HEK293 (cell line): ENCODE results near the gene PRKCA.

ENCODE experiments used
- CTCF ChIA-PET: fragments of 350-600 bp; formaldehyde crosslinking; extraction: SDS; loops from one replicate; lab custom pipeline; 2021; ENCODE audit warnings: antibody characterized with exemption; lab: Yijun Ruan, JAX
- POLR2A ChIA-PET: fragments of 300-600 bp; formaldehyde crosslinking; extraction: SDS; loops from one replicate; lab custom pipeline; 2020; ENCODE audit warnings: antibody characterized with exemption, inconsistent platforms; lab: Yijun Ruan, JAX
- H3K27ac ChIP-seq: fragments of 200-500 bp; sonication (Bioruptor generic); 2 replicates; pipeline ENCODE4 v1.5.1; 2014; ENCODE audit warnings: low read depth, low read length, control low read depth, inconsistent platforms; ENCODE audit errors: extremely low read depth
- H3K36me3 ChIP-seq, 2 experiments: fragments of 200-500 bp in 1 of 2; sonication (Bioruptor generic) in 1 of 2; 1 replicate in 1 of 2; 2 replicates in 1 of 2; pipeline ENCODE4 v1.5.1; 2014 to 2017; ENCODE audit warnings: inconsistent platforms in 2 of 2, low read length in 2 of 2; ENCODE audit not compliant: control insufficient read depth in 2 of 2, insufficient read depth in 1 of 2
- H3K4me1 ChIP-seq: fragments of 200-500 bp; sonication (Bioruptor generic); 2 replicates; pipeline ENCODE4 v1.5.1; 2014; ENCODE audit warnings: mild to moderate bottlenecking, low read length, inconsistent platforms; ENCODE audit not compliant: control insufficient read depth, insufficient read depth
- H3K4me3 ChIP-seq: 2 replicates; pipeline ENCODE4 v1.5.1; 2011; ENCODE audit warnings: low read depth, mild to moderate bottlenecking, control low read depth, low read length, moderate library complexity
- H3K9me3 ChIP-seq: fragments of 200-500 bp; sonication (Bioruptor generic); 2 replicates; pipeline ENCODE4 v1.5.1; 2014; ENCODE audit warnings: low read depth, low read length, inconsistent platforms; ENCODE audit not compliant: control insufficient read depth, insufficient read depth
- BCL6B ChIP-seq: fragments of 450-650 bp; formaldehyde crosslinking; IDR thresholded peaks from 2 replicates; pipeline ENCODE4 v1.5.1; 2017; ENCODE audit warnings: missing biosample characterization, missing genetic modification characterization
- KLF16 ChIP-seq: fragments of 450-650 bp; formaldehyde crosslinking; IDR thresholded peaks from 2 replicates; pipeline ENCODE4 v1.5.1; 2017; ENCODE audit warnings: missing biosample characterization, missing genetic modification characterization
- PRDM1 ChIP-seq: fragments of 450-650 bp; formaldehyde crosslinking; IDR thresholded peaks from 2 replicates; pipeline ENCODE4; 2016; ENCODE audit warnings: missing biosample characterization, missing genetic modification characterization
- PRDM10 ChIP-seq: fragments of 450-650 bp; formaldehyde crosslinking; IDR thresholded peaks from 2 replicates; pipeline ENCODE4 v1.5.1; 2016; ENCODE audit warnings: missing biosample characterization, missing genetic modification characterization
- PRDM6 ChIP-seq: fragments of 450-650 bp; formaldehyde crosslinking; IDR thresholded peaks from 2 replicates; pipeline ENCODE4 v1.5.1; 2017; ENCODE audit warnings: missing biosample characterization, missing genetic modification characterization
- ZBTB11 ChIP-seq: fragments of 450-650 bp; formaldehyde crosslinking; conservative IDR thresholded peaks from 2 replicates; pipeline ENCODE4 v1.5.1; 2016; ENCODE audit warnings: low read depth, missing biosample characterization, missing genetic modification characterization
- ZBTB48 ChIP-seq: fragments of 450-650 bp; formaldehyde crosslinking; IDR thresholded peaks from 2 replicates; pipeline ENCODE4 v1.5.1; 2016; ENCODE audit warnings: missing biosample characterization, missing genetic modification characterization
- ZNF10 ChIP-seq: fragments of 450-650 bp; formaldehyde crosslinking; IDR thresholded peaks from 2 replicates; pipeline ENCODE4 v1.5.1; 2017; ENCODE audit warnings: missing biosample characterization, missing genetic modification characterization
- ZNF146 ChIP-seq: fragments of 450-650 bp; formaldehyde crosslinking; IDR thresholded peaks from 2 replicates; pipeline ENCODE4 v1.5.1; 2016; ENCODE audit warnings: missing biosample characterization, missing genetic modification characterization
- ZNF211 ChIP-seq: fragments of 450-650 bp; formaldehyde crosslinking; IDR thresholded peaks from 2 replicates; pipeline ENCODE4 v1.5.1; 2016; ENCODE audit warnings: low read depth, missing biosample characterization, missing genetic modification characterization
- ZNF274 ChIP-seq, 2 experiments: fragments of 200-500 bp in 1 of 2; fragments of 450-650 bp in 1 of 2; sonication (Bioruptor generic) in 1 of 2; formaldehyde crosslinking in 1 of 2; IDR thresholded peaks; 2 replicates each; pipeline versions ENCODE4 v1.5.1 to v1.6.1; 2014 to 2016; ENCODE audit warnings: borderline replicate concordance in 1 of 2, inconsistent platforms in 1 of 2, low read length in 1 of 2, missing biosample characterization in 1 of 2, missing genetic modification characterization in 1 of 2
- ZNF518A ChIP-seq: fragments of 450-650 bp; formaldehyde crosslinking; conservative IDR thresholded peaks from 2 replicates; pipeline ENCODE4 v1.5.1; 2016; ENCODE audit warnings: low read depth, missing biosample characterization, missing genetic modification characterization
- ZNF580 ChIP-seq: fragments of 450-650 bp; formaldehyde crosslinking; IDR thresholded peaks from 2 replicates; pipeline ENCODE4 v1.5.1; 2016; ENCODE audit warnings: missing biosample characterization, missing genetic modification characterization
- ZNF596 ChIP-seq: fragments of 450-650 bp; IDR thresholded peaks from 2 replicates; pipeline ENCODE4 v1.5.0; 2018; ENCODE audit warnings: missing biosample characterization, mild to moderate bottlenecking, missing genetic modification characterization, moderate library complexity
- ZNF629 ChIP-seq: fragments of 450-650 bp; formaldehyde crosslinking; IDR thresholded peaks from 2 replicates; pipeline ENCODE4 v1.5.1; 2017; ENCODE audit warnings: missing biosample characterization, missing genetic modification characterization

The PRKCA gene

GRCh38 chr17:66271512-66271911, 30.9 kb upstream of the PRKCA start:
- Histone ChIP-seq H3K4me1 (peaks cover 7% of the 10 kb centered on the region), H3K9me3 (no peaks in the 10 kb centered on the region; the same call in 1 of the 2 replicates), H3K4me3 (no peak overlapping the region), H3K36me3 (no peaks in the 10 kb centered on the region), H3K27ac (no peak overlapping the region)
- CTCF ChIA-PET = interaction anchor here (0.7 kb wide), 1 partner anchor 17 kb away, joined by 3 read pairs; no protein-coding TSS in a partner anchor
- TF ChIP-seq ZNF580 (0 out of 2 replicates have a peak, but pooled peaks have one; percentile 39), ZNF10 (tag by site-specific recombination) (peak; percentile 52; the same call in 1 of the 2 replicates), ZNF274 (IDR thresholded peaks at IDR 0.05; ENCODE audit: low read length) (no peak), ZNF274 (tag by site-specific recombination; IDR thresholded peaks at IDR 0.05; ENCODE audit: borderline replicate concordance) (no peak), ZNF146 (tag by site-specific recombination) (peak; percentile 88)
- POLR2A ChIA-PET = interaction anchor here (0.6 kb wide), 1 partner anchor 170 kb away, joined by 3 read pairs; no protein-coding TSS in a partner anchor

GRCh38 chr17:66272811-66273585, 29.4 kb upstream of the PRKCA start:
- peaks cover 7% of the 10 kb centered on the region; the same call in 1 of the 2 replicates for H3K4me1 ChIP-seq
- CTCF ChIA-PET = interaction anchor here (0.7 to 1.3 kb wide), 2 partner anchors 17 kb away, joined by 3 read pairs; no protein-coding TSS in a partner anchor
- TF ChIP-seq BCL6B (tag by site-specific recombination) = peak; percentile 73; the same call in 1 of the 2 replicates
- no peak for TF ChIP-seq ZBTB48 (tag by site-specific recombination)
- TF ChIP-seq PRDM10 (tag by site-specific recombination) = peak; percentile 73; the same call in 1 of the 2 replicates
- TF ChIP-seq ZNF596 = no peak
- peak; percentile 58 for TF ChIP-seq PRDM1
- TF ChIP-seq ZBTB11 (tag by site-specific recombination) = no peak
- no peak for TF ChIP-seq KLF16 (tag by site-specific recombination)
- TF ChIP-seq ZNF629 = peak; percentile 41; the same call in 1 of the 2 replicates
- no peak for TF ChIP-seq ZNF518A (tag by site-specific recombination)
- no peak for TF ChIP-seq ZNF211 (tag by site-specific recombination)
- peak; percentile 61 for TF ChIP-seq PRDM6 (tag by site-specific recombination)

More at GRCh38 chr17:66272811-66273585, 29.4 kb upstream of the PRKCA start:
- Histone ChIP-seq H3K4me3 (no peak overlapping the region), H3K9me3 (no peaks in the 10 kb centered on the region; the same call in 1 of the 2 replicates), H3K36me3 (no peaks in the 10 kb centered on the region), H3K27ac (0 out of 2 replicates have a peak overlapping the region, but pooled peaks have one; percentile 3)
- POLR2A ChIA-PET = no interaction called here
